ENCODE data around the gene HDAC4. TPM values are rescaled to one million over a fixed set of nuclear protein-coding genes. Genes with fewer than 3 reads are reported as not detected.

Gene HDAC4
- total and polyA plus RNA-seq, 9 of the 15 experiments (the other 6 are each of a cell fraction or from before 2014, with no cell fraction given) = 0.11 to 20.2 (median 4.0) TPM

DNA sequence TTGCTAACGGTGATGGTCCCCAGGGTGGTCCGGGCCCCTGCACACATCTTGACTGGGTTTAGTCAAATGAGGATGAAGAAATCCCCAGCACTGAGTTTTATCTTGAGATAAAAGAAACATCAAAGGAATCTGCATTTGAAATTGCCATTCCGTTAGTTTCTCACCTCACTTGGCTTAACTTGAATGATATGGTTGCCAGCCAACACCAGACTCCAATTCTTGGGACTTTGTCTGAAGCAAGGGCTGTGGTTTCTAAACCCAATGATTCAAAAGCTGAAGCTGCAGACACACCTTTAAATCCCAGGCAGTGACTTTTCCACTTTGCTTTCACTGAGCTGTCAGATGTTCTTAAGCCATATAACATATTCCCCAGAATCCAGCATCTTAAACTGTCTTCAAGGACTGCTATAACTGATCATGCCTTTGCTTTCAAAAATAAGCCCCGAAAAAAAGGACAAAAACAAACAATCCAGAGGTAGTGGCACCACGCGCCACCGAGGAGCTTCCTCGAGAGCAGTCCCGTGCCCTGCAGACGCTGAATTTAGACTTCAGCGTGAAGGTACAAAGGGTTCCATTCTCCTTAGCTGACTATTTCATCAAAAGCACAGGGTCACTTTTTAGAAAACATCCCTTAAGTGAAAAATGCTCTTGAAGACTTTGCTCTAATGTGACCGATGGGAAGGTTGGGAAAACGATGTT is 189.3 kb downstream of the HDAC4 start:
- no peak for ATAC-seq
- no peaks in the 10 kb centered on the region for H3K9me3 ChIP-seq (replicated peaks; ENCODE audit: control insufficient read depth, insufficient read depth, low read depth, low read length)
- no peaks in the 10 kb centered on the region for H3K36me3 ChIP-seq (ENCODE audit: control insufficient read depth, insufficient read depth, low read length)
- 68% methylated on average over 12 of the region's 13 CpGs for WGBS (ENCODE audit: insufficient coverage, low coverage, missing lambda C conversion rate)
- ChIA-PET CTCF (ENCODE audit: low intra/inter-chr PET ratio) (no interaction called here), POLR2A (interaction anchor here (1.2 kb wide), 1 partner anchor 14 kb away, joined by 3 read pairs; no protein-coding TSS in a partner anchor)
- H2AFZ ChIP-seq (ENCODE audit: low read depth, low read length) = no peak overlapping the region
- no peak overlapping the region for H3K4me2 ChIP-seq (ENCODE audit: insufficient read depth, low read length)
- intact Hi-C loops (cut with micrococcal nuclease) = no loop called here
- no peak overlapping the region for H3K4me3 ChIP-seq
- no peak overlapping the region for H3K9ac ChIP-seq (ENCODE audit: insufficient read depth in 1 of 2, low read depth in 2 of 2, low read length in 2 of 2)
- no peak for FAIRE-seq
- no peak overlapping the region for H3K27ac ChIP-seq (ENCODE audit: extremely low read depth, low read depth, low read length)
- H3K27me3 ChIP-seq (ENCODE audit: control insufficient read depth in 2 of 2, insufficient read depth in 2 of 2, low read length in 2 of 2) = no peaks in the 10 kb centered on the region
- peaks cover 2% of the 10 kb centered on the region for H3K9me1 ChIP-seq (ENCODE audit: control insufficient read depth, insufficient read depth, low read length)
- no peak for DNase-seq (ENCODE audit: extremely low read depth in 1 of 4, low spot score in 3 of 4)
- in situ Hi-C loops (cut with MboI) = no loop called here
- H3K4me1 ChIP-seq (replicated peaks in 1 of 2; ENCODE audit: control insufficient read depth in 2 of 2, insufficient read depth in 2 of 2, low read length in 2 of 2) = peaks cover 20 to 30% of the 10 kb centered on the region in 2 experiments; a peak in 4 of 5 replicates
- H3K79me2 ChIP-seq (ENCODE audit: control insufficient read depth, insufficient read depth, low read length) = peaks cover 10% of the 10 kb centered on the region
- no TSS peak for BruUV-seq (replicated peaks)
- peaks cover 15% of the 10 kb centered on the region; the same call in 1 of the 2 replicates for H4K20me1 ChIP-seq (replicated peaks; ENCODE audit: control insufficient read depth, insufficient read depth, low read length)
- TF ChIP-seq, protein P1, sequence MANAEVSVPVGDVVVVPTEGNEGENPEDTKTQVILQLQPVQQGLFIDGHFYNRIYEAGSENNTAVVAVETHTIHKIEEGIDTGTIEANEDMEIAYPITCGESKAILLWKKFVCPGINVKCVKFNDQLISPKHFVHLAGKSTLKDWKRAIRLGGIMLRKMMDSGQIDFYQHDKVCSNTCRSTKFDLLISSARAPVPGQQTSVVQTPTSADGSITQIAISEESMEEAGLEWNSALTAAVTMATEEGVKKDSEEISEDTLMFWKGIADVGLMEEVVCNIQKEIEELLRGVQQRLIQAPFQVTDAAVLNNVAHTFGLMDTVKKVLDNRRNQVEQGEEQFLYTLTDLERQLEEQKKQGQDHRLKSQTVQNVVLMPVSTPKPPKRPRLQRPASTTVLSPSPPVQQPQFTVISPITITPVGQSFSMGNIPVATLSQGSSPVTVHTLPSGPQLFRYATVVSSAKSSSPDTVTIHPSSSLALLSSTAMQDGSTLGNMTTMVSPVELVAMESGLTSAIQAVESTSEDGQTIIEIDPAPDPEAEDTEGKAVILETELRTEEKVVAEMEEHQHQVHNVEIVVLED (CRISPR knock-in tag; IDR thresholded peaks at IDR 0.05) = no peak
- TF ChIP-seq KAT2B (IDR thresholded peaks at IDR 0.05; ENCODE audit: low read depth, low read length) (no peak), RCOR1 (IDR thresholded peaks at IDR 0.05; ENCODE audit: borderline replicate concordance in 1 of 2, low read depth in 2 of 2, low read length in 2 of 2) (no peak), GABPA (tag; conservative IDR thresholded peaks at IDR 0.05; ENCODE audit: low read depth) (no peak), NR3C1 (CRISPR knock-in tag; IDR thresholded peaks at IDR 0.05) (no peak), NFE2 (IDR thresholded peaks at IDR 0.05; ENCODE audit: low read depth) (no peak), RFX1 (IDR thresholded peaks at IDR 0.05) (no peak), CUX1 (CRISPR knock-in tag; IDR thresholded peaks at IDR 0.05) (no peak)
- TF ChIP-seq, protein P2, sequence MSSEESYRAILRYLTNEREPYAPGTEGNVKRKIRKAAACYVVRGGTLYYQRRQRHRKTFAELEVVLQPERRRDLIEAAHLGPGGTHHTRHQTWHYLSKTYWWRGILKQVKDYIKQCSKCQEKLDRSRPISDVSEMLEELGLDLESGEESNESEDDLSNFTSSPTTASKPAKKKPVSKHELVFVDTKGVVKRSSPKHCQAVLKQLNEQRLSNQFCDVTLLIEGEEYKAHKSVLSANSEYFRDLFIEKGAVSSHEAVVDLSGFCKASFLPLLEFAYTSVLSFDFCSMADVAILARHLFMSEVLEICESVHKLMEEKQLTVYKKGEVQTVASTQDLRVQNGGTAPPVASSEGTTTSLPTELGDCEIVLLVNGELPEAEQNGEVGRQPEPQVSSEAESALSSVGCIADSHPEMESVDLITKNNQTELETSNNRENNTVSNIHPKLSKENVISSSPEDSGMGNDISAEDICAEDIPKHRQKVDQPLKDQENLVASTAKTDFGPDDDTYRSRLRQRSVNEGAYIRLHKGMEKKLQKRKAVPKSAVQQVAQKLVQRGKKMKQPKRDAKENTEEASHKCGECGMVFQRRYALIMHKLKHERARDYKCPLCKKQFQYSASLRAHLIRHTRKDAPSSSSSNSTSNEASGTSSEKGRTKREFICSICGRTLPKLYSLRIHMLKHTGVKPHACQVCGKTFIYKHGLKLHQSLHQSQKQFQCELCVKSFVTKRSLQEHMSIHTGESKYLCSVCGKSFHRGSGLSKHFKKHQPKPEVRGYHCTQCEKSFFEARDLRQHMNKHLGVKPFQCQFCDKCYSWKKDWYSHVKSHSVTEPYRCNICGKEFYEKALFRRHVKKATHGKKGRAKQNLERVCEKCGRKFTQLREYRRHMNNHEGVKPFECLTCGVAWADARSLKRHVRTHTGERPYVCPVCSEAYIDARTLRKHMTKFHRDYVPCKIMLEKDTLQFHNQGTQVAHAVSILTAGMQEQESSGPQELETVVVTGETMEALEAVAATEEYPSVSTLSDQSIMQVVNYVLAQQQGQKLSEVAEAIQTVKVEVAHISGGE (CRISPR knock-in tag; IDR thresholded peaks at IDR 0.05) = no peak
